H1 (cell line): ENCODE data around the gene HMCES. TPM values are rescaled to one million over a fixed set of nuclear protein-coding genes. Genes with fewer than 3 reads are reported as not detected.

Experiments used
- BRCA1 ChIP-seq: IDR thresholded peaks from 2 replicates; pipeline ENCODE4 v1.6.1; 2012; ENCODE audit warnings: low read depth, low read length, improper control_type of control experiment
- CEBPB ChIP-seq: IDR thresholded peaks from 2 replicates; pipeline ENCODE4 v1.6.1; 2012; ENCODE audit warnings: low read depth, low read length
- CHD2 ChIP-seq: IDR thresholded peaks from 2 replicates; pipeline ENCODE4 v1.6.1; 2012; ENCODE audit warnings: low read length, improper control_type of control experiment
- FOSL1 ChIP-seq: IDR thresholded peaks from 2 replicates; pipeline ENCODE4 v1.6.1; 2011; ENCODE audit warnings: mild to moderate bottlenecking, low read depth, low read length, moderate library complexity; ENCODE audit not compliant: insufficient read depth
- GABPA ChIP-seq: IDR thresholded peaks from 2 replicates; pipeline ENCODE4 v1.6.1; 2011; ENCODE audit warnings: mild to moderate bottlenecking, low read length, moderate library complexity, borderline replicate concordance; ENCODE audit not compliant: insufficient read depth
- HDAC6 ChIP-seq: IDR thresholded peaks from one replicate; pipeline ENCODE4 v1.7.1; 2012; ENCODE audit warnings: low read depth, mild to moderate bottlenecking, inconsistent platforms, low read length, moderate library complexity
- MAFK ChIP-seq: IDR thresholded peaks from 2 replicates; pipeline ENCODE4 v1.6.1; 2012; ENCODE audit warnings: low read depth, mild to moderate bottlenecking, improper control_type of control experiment, low read length
- POU5F1 ChIP-seq: IDR thresholded peaks from 2 replicates; pipeline ENCODE4 v1.6.1; 2011; ENCODE audit warnings: low read depth, mild to moderate bottlenecking, low read length, moderate library complexity
- TAF7 ChIP-seq: optimal IDR thresholded peaks from 2 replicates; pipeline ENCODE3; 2011; ENCODE audit warnings: low read depth, mild to moderate bottlenecking, inconsistent platforms, low read length, moderate library complexity, borderline replicate concordance
- TEAD4 ChIP-seq: IDR thresholded peaks from 2 replicates; pipeline ENCODE4 v1.6.1; 2012; ENCODE audit warnings: low read depth, low read length, inconsistent platforms, mixed read lengths
- ZNF274 ChIP-seq: IDR thresholded peaks from 2 replicates; pipeline ENCODE4 v1.7.0; 2012; ENCODE audit warnings: low read length, borderline replicate concordance; ENCODE audit errors: extremely low read depth
- polyA plus RNA-seq, 7 experiments: library from polyadenylated mRNA; depleted of rRNA in 3 of 7; stranded (reverse) in 5 of 7; unstranded in 2 of 7; fragments of >200 nt in 5 of 7; fragments of 200-250 nt in 2 of 7; gene quantifications; 1 replicate in 5 of 7; 2 replicates in 1 of 7; 4 replicates in 1 of 7; pipeline versions ENCODE4 v1.2.1 to v1.2.3, GENCODE V29; 2011 to 2013; ENCODE audit warnings: missing spikeins in 2 of 7, mixed read lengths in 2 of 7
- total RNA-seq: library from RNA; stranded (reverse); fragmentation: NEBNext Ultra II Directional; extraction: Animal tissue kit (Norgen Biotek cat#: 25700); gene quantifications from 2 replicates; pipeline ENCODE4 v1.2.1, GENCODE V29; 2021

The HMCES gene
- total and polyA plus RNA-seq, 2 of the 8 experiments (the other 6 are each of a cell fraction or from before 2014, with no cell fraction given): 27.6 to 49.5 TPM

GRCh38 chr3:129343643-129344360 is 65.1 kb downstream of the HMCES start (continued):
- no peak for TF ChIP-seq TEAD4
- TF ChIP-seq HDAC6: no peak
- peak; percentile 28 for TF ChIP-seq TAF7
- no peak for TF ChIP-seq CHD2
- no peak for TF ChIP-seq CEBPB
- TF ChIP-seq GABPA: 0 out of 2 replicates have a peak, but pooled peaks have one; percentile 25
- TF ChIP-seq FOSL1: no peak
- TF ChIP-seq BRCA1: no peak
- no peak for TF ChIP-seq ZNF274
- no peak for TF ChIP-seq MAFK
- TF ChIP-seq POU5F1: no peak
